ENCODE measurements around the gene MTFR1L.
"Not testable (repeated sequence)": the region's sequence is repeated elsewhere in the genome, so short reads cannot be mapped to it uniquely, and the experiment has no call there.

Gene MTFR1L

DNA sequence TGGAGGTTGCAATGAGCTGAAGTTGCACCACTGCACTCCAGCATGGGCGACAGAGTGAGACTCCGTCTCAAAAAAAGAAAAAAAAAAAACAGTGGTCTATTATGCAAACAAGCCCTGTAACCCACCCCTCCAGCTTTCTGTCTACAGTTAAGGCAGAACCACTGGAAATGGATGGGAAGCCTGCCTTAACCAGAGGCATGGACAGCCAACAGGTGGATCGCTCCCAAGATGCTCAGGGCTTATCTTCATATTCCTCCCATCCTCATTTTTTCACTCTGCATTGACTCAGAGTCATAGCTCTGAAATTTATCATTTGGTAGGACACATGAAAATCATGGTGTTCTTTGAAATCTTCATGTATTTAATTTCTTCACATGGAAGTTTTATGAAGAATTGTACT, 8.7 kb downstream of the MTFR1L start:
- DNase-seq (ENCODE audit: low read depth), result no peak

DNA sequence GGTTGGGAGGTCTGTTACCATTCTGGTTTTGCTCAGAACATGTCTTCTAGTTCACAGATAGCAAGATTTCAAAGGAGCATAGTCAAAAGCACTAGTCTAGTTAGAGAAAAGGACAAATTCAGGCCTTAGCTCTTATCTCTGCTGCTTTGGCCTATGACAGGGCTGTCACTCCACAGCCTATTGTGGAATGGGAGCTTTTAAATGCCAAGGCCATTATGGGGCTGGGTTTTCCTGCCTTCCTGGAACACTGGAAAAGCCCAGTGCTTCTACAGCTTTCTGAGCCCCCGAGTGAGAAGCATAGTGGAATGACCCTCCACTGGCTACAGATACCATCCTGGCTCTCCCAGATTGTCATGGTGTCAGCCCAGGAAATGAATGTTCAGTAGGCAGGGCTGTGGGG, 9.3 kb downstream of the MTFR1L start:
- no peak for DNase-seq (ENCODE audit: low read depth)

DNA sequence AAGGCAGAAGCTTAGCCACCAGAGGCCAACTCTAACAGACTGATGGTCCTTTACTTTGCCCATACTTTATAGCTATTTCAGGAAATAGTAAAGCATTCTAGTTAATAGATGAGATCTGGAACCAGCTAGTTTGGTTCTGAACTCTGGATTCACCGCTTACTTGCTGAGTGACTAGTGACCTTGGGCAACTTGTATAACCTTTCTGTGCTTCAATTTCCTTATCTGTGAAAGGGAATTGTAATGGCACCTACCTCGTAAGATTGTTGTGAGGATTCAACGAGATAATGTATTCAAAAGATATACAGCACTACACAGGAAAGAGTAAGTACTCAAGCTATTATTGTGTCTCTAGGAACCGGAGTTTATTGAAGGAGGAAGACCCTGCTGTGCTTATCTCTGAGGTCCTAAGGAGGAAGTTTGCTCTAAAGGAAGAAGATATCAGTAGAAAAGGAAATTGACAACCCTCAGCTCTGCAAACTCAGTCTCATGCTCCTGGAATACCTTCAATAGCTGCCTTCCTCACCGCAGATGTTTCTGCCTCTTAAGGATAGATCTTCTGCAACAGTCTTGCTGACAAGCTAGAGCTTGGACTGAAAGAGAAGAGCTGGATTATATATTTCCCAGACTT, 11.9 kb downstream of the MTFR1L start:
- no peak for DNase-seq (ENCODE audit: low read depth)

DNA sequence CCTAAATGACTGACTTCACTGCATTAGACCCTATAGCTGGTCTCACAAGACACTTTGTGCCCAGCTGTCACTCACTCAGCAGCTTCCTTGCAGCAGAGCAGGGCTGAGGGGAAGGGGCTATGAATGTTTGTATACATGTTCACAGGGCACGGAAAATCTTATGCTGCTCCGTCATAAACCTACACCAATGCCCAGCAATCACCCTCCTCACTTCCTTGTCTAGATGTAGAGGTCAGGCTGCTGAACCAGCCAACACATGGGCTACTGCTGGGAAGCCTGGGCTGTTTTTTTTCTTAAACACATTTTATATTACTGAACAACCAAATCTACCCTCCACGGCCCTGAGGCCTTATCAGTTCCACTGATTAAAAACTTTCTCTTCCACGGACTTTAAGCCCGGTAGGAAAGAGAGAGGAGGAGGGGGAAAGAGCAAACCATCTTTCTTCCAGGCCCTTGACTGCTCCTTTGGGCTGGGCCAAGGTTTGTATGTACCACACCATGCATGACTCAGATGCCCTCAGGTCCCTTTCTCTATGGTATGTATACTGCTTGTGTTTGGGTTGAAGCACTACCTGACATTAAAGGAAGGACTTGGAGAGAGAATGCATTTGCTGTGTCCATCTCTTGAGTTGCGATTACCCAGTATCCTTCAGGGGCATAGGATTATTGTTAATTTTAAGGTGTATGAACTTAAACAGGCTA, 12.7 kb downstream of the MTFR1L start:
- DNase-seq (ENCODE audit: low read depth), result no peak

DNA sequence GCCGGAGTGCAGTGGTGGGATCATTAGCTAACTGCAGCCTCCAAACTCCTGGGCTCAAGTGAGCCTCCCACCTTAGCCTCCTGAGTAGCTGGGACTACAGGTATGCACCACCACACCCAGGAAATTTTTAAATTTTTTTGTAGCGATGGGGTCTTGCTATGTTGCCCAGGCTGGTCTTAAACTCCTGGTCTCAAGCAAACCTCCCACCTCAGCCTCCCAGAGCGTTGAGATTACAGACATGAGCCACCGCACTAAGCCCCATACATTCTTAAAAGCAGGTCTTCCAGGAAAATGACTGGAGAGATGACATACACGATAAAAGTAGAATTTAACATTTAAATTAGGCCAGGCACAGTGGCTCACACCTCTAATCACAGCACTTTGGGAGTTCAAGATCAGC, 13.4 kb downstream of the MTFR1L start:
- no peak for DNase-seq (ENCODE audit: low read depth)

DNA sequence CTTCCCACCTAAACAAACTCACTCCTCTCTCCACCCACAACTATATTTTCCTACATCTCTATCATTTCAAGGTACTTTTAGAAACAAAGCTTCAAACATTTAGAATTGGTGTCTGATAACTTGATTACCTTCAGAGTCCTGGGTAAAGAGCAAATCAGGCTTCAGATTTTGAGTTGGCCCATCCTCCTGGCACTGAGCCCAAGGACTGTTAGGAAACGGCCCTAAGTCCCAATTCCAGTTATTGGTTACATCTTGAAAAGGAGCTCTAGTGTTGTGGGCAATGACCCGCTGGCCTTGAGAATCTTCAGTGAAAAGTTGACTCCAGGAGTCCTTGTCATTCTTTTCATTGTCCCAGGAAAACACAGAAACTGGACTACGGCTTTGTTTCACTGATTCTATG, 15.1 kb downstream of the MTFR1L start:
- DNase-seq (ENCODE audit: low read depth), result no peak

DNA sequence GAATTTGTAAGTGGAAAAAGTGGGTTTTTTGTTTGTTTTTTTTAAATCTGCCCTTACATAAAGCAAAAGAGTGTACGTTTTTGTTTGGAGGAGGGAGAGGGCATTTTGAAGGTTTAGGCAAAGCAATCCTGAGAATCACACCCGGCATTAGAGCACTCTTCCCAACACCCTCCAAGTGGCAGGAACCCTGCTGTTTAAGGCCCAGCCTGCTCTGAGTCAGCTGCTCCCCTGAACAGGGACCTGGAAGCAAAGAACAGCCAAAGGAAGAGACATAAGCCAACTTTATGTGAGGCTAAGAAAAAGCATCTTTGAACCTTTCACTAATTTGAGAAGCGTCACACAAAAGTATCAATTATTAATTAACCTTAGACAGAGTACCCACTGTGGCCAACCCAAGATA, 16.9 kb downstream of the MTFR1L start:
- no peak for DNase-seq (ENCODE audit: low read depth)

DNA sequence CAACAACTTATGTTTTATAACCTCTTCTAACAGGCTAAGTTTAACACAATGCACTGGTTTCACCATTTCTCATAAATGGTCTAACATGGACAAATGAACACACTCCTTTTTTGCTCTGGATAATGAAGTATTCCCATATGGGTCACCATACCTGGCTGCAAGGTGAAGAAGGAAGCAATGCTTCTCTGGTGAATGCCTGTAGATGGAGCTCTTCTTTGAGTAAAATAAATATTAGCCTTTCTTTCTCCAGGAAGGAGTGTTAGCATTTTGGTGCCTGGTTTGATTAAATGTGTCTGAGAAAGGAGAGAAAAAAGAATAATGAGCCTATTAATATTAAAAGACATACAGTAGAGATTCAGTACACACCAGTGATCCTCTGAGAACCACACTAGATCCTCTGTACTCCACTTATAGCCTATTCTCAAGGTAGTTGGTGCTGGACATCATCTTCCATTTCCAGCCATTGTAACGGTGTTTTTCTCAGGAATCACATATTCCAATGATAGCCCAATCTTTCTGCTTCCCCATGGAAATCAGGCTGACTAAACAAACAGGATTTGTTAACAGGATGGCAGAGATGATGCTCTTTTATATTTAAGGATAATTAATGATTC, 17.6 kb downstream of the MTFR1L start:
- no peak for DNase-seq (ENCODE audit: low read depth)

DNA sequence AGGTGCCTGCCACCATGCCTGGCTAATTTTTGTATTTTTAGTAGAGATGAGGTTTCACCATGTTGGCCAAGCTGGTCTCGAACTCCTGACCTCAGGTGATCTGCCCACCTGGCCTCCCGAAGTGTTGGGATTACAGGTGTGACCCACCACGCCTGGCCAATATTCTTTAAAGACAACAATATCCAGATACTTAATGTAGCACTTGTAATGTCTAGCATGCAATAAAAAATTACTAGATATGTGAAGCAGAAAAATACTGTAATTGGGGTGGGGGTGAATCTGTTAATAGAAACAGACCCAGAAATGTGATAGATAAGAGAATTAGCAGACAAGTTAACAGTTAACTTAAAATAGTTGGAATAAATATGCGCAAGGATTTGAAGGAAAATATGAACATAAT, 20.1 kb downstream of the MTFR1L start:
- DNase-seq (ENCODE audit: low read depth), result not testable (repeated sequence)

DNA sequence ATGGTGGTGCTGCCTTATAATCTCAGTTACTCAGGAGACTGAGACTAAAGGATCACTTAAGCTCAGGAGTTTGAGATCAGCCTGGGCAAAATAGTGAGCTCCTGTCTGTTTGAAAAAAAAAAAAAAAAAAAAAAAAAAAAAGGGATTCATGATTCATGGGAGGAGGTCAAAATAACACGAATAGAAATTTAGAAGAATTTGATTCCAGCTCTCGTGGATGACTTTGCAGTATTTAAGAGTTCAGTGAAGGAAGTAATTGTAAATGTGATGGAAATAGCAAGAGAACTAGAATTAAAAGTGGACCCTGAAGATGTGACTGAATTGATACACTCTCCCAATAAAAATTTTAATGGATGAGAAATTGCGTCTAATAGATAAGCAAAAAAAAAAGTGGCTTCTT, 23.7 kb downstream of the MTFR1L start:
- no peak for DNase-seq (ENCODE audit: low read depth)

DNA sequence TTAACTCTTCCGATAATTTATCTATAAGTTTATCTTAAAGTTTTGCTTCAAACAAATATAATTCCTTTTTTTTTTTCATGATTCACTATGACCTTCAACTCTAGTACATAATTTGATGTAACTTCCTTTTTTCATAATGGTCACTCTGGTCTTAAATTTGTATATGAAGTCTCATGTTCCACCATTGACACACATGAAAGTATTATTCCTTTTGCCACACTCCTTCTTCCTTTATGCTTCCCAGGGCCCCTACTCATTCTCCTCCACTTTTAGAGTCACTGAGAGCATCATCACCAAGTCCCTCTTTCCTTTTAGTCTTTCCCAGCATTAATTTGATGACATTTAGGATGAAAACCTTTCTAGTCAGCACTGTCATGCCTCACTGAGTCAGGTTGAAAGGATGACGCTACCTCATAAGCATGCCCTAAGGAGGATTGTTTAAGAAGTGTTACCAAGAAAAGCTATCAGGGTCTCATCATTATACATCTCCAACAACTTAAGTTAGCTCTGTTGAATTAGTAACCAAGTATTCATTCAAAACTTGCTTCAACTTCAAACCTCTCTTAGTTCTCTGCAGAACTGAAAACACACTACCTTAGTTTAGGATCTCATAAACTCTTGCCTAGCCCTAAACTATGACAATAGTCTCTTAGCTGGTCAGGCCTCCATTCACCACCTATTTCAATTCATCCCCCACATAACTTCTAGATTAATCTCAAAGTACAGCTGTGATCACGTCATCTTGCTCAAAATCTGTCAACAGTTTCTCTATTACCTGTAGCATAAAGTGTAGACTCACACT, 25.0 kb downstream of the MTFR1L start:
- DNase-seq (ENCODE audit: low read depth), result no peak

DNA sequence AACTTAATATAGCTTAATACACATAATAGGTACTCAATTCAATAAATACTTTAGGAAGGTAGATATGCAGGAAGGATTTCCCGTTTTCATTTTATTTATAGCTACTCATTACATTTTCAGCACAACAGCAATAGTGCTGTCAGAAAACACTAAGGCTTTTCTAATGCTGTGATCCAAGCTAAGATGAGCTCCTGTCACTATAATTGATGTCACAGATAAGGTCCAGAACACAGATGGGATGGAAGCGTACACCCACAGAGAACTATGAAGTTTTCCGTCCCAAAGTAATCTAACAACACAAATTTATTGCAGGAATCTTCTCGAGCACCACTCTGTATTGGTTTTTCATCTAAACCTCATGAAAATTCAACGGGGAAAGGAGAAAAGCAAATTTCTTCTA, 25.9 kb downstream of the MTFR1L start:
- DNase-seq (ENCODE audit: low read depth), result no peak

DNA sequence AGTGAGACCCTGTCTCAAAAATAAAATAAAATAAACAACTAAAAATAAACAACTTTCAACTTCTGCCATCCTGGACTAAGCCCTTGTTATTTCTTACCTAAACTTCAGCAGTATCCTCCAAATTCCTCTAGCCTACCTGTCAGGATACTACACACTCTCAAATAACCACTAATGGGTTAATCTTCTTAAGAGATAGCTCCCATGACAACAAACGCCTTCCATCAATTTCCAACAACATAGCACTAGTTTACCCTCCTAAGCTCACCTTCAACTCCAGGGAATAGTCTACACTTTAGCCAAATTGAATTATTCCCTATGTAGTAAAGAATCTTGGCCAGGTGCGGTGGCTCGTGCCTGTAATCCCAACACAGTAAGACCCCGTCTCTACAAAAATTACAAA, 28.2 kb downstream of the MTFR1L start:
- DNase-seq (ENCODE audit: low read depth), result no peak

DNA sequence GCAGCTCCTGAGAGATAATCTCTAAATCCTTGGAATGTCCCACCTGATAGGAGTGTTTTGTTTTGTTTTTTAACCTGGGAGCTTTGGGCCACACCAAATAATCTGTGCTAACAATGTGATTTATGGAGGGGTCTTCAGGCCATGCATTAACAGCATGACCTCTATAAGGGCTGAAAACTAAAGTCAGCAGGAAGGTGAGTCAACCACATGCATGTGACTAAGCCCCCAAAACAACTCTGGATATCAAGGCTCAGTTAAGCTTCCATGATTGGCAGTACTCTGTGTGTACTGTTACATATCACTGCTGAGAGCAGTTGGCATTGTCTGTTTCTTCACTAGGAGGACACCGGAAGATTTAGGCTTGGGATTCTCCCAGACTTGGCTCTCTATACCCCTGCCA, 28.8 kb downstream of the MTFR1L start:
- DNase-seq (ENCODE audit: low read depth), result no peak

DNA sequence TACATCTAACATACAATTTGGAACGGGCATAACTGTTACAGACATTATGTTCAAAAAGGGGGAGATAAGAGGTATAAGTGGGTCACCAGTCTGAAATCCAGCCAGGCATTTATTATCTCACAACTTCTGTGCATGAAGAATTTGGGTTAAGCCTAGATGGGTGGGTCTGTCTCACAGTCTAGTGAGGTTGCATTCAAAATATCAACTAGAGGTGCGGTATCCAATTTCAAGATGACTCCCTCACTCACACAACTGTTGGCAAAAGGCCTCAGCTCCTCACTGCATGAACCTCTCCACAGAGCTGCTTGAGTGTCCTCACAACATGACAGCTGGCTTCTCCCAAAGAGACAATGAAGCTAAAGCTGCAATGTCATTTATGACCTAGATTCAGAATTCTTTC, 34.8 kb downstream of the MTFR1L start:
- no peak for DNase-seq (ENCODE audit: low read depth)

DNA sequence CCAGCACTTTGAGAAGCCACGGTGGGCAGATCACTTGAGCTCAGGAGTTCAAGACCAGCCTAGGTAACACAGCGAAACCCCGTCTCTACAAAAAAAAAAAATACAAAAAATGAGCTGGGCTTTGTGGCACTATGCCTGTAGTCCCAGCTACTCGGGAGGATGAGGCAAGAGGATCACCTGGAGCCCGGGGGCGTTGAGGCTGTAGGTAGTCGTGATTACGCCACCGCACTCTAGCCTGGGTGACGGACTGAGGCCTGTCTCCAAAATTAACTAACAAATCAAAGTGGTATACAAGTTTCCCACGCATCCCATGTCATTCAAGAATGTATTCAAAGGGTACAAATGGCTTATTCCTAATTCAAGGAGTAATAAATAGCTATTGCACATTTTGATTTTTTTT, 37.1 kb downstream of the MTFR1L start:
- DNase-seq (ENCODE audit: low read depth), result no peak

DNA sequence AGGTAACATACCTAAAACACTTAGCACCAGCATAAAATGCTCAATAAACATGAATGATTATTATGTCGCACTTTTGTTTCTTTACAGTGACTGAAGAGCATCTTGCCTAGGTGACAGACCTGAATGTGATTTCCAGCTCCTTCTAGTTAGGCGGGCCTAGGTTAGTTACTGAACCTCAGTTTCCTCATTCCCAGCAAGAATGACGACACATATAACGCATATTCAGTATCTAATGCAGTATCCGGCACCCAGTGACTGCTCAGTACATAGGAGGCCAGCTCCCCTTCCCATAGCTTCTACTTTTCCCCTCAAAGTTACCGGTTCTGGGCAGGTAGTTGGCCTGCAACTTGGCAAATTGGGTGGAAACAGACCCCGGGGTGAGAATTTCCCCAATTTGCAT, 38.7 kb downstream of the MTFR1L start:
- DNase-seq (ENCODE audit: low read depth), result no peak

DNA sequence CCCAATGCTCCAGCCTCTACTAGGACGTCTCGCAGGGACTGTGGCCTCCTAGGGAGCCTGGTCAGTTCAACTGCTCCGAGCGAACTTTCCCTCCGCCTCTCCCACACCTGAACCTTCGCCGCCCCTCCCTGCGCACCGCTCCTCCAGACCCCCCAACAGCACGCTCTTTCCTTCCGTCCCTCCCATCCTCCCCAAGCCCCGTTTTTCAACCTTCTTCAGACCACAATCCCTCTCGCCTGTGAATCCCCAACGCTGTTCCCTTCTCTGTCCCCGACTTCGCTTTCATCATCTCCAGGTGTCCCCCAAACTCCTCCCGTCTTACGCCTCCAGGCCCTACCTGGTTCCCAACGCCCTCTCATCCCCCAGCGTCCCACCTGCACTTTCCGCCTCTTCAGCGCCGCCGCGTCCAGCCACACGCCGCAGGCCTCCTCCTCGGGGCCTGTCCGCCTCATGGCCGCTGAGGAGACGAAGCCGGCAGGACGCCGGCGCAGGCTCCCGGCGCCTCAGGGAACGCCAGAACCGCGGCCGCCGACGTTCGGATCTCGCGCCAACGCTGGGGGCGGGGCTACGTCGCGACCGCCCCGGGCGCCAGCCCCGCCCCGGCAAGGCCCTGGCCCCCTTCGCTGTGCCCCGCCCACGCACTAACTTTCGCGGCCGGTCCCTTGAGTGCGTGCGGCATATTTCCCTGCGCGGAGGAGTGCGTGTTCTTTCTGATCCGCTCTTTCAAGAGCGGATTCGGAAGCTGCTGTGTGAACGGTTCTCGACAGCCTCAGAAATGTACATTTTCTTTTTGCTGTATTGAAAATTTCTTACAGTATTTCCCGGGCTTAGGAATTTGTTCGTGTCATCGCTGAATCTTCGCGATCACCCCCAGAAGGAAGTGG, 39.4 kb downstream of the MTFR1L start, which contains the start of gene AUNIP:
TSS of gene AUNIP (minus strand) at position 552 of the 884 bp plus-strand sequence. CDS start at position 452, 100 bp downstream.
- DNase-seq (ENCODE audit: low read depth), result peak; percentile 82

DNA sequence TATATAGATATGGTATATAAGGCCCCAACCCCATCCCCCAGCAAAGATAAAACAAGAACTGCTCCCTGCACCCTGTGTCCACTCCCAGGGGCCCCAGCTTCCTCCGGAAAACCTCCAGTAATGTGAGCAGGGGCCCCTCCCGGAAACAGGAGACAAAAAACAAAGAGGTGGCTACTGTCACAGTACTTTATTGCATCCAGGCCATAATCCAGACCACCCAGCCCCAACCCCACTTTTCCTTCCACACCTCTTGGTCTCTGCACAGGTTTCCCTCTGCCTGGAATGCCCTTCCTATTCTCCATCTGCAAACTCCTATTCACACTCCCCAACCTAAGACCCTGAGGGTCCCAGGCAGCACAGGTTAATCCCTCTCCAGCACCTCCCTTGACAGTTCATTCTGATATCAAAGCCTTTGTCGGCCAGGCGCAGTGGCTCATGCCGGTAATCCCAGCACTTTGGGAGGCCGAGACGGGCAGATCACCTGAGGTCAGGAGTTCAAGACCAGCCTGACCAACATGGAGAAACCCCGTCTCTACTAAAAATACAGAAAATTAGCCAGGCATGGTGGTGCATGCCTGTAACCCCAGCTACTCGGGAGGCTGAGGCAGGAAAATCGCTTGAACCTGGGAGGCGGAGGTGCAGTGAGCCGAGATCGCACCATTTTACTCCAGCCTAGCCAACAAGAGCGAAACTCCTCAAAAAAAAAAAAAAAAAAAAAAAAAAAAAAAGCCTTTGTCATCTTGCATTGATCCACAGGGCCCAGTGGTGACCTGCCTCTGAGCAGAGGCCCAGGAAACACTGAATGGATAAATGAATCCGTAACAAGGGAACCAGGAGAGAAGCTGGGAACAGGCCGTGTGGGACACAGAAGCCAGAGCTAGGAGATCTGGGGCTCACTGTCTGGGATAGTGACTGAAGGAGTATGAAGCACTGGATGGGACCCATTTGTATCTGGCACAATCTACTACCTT, 41.8 kb downstream of the MTFR1L start:
- DNase-seq (ENCODE audit: low read depth), result no peak

DNA sequence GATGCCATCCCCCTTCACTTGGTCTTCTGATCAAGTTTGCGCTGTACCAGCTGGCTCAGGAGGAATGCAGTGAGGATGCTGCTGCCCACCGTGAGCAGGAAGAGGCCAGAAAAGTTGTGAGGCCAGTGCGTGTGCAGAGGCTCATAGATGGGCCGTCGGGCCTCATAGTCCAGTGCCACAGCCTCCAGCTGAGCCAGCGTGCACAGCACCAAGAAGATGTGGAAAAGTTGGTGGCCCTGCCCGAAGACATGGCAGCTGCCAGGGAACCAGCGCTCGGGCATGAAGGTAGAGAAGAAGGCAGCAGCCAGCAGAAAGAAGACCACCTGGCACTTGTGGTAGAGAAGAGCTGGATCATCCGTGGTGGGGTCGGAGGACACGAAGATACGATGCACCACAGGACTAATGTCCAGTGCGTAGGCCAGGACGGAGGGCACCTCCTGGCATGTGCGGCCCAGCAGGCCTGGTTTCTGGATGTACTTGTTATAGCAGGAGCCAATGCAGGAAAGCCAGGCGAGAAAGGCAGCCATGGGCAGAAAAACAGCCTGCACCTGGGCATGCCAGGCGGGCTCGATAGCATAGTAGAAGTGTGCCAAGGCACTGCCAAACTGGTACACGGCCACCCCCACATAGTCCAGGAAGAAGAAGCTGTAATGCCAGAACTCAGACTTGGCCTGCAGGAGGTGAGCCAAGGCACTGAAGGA, 43.2 kb downstream of the MTFR1L start:
- DNase-seq (ENCODE audit: low read depth), result no peak
